K562 (cell line): ENCODE data around the gene GPR37. TPM values are rescaled to one million over a fixed set of nuclear protein-coding genes. Genes with fewer than 3 reads are reported as not detected.

ENCODE experiments used
- ATAC-seq: fragments of 200-7000 bp; cut with Tn5 transposase; 3 replicates; pipeline ENCODE4 v1.9.1; 2020; ENCODE audit warnings: moderate library complexity
- BruUV-seq: library from RNA; stranded (reverse); fragments of 400-500 nt; replicated peaks from 2 replicates; lab custom pipeline; 2021; lab: Mats Ljungman, UMichigan
- CTCF ChIA-PET: fragments of 300-600 bp; formaldehyde crosslinking; extraction: SDS; loops from one replicate; lab custom pipeline; 2021; ENCODE audit warnings: low intra/inter-chr PET ratio; lab: Yijun Ruan, JAX
- POLR2A ChIA-PET: fragments of 300-600, 350-650 bp; sonication (Branson Sonifier 250); formaldehyde crosslinking; extraction: SDS; loops from one replicate; lab custom pipeline; 2021; ENCODE audit warnings: antibody characterized with exemption, inconsistent platforms; lab: Yijun Ruan, JAX
- DNase-seq, 4 experiments: peaks; one replicate each; pipeline versions ENCODE4 v3.0.0 to v3.0.0-alpha.2; 2011 to 2018; ENCODE audit warnings: low spot score in 3 of 4, mixed read lengths in 3 of 4; ENCODE audit errors: extremely low read depth in 1 of 4
- FAIRE-seq: peaks from 2 replicates; lab custom pipeline; 2011; peaks lifted over from hg19 to GRCh38; lab: Jason Lieb, UNC
- H2AFZ ChIP-seq: 2 replicates; pipeline ENCODE4 v1.6.0; 2011; ENCODE audit warnings: low read depth, low read length, control low read depth, inconsistent platforms
- H3K27ac ChIP-seq: fragments of 200-600 bp; 3 replicates; pipeline ENCODE4 v1.8.0; 2011; ENCODE audit warnings: low read depth, mild to moderate bottlenecking, control low read depth, inconsistent platforms, low read length, moderate library complexity, mixed read lengths; ENCODE audit errors: extremely low read depth
- H3K27me3 ChIP-seq, 2 experiments: fragments of 300-600 bp in 1 of 2; 2 replicates in 1 of 2; 3 replicates in 1 of 2; pipeline versions ENCODE4 v1.6.0 to v1.8.0; 2011; ENCODE audit warnings: inconsistent platforms in 2 of 2, low read length in 2 of 2, mild to moderate bottlenecking in 1 of 2, mixed read lengths in 1 of 2, moderate library complexity in 1 of 2; ENCODE audit not compliant: control insufficient read depth in 2 of 2, insufficient read depth in 2 of 2
- H3K36me3 ChIP-seq: fragments of 300-600 bp; 3 replicates; pipeline ENCODE4 v1.8.0; 2011; ENCODE audit warnings: mild to moderate bottlenecking, low read length, inconsistent platforms; ENCODE audit not compliant: control insufficient read depth, insufficient read depth
- H3K4me1 ChIP-seq, 2 experiments: fragments of 200-600 bp in 1 of 2; replicated peaks in 1 of 2; 2 replicates in 1 of 2; 3 replicates in 1 of 2; pipeline versions ENCODE4 v1.5.1 to v1.8.0; 2011; ENCODE audit warnings: inconsistent platforms in 2 of 2, low read length in 2 of 2, mild to moderate bottlenecking in 1 of 2, mixed read lengths in 1 of 2, moderate library complexity in 1 of 2; ENCODE audit not compliant: control insufficient read depth in 2 of 2, insufficient read depth in 2 of 2
- H3K4me2 ChIP-seq: 2 replicates; pipeline ENCODE4 v1.6.1; 2011; ENCODE audit warnings: low read length, control low read depth, inconsistent platforms, mixed read lengths; ENCODE audit not compliant: insufficient read depth
- H3K4me3 ChIP-seq: fragments of 200-600 bp; sonication (generic), shearing (Covaris generic); 2 replicates; pipeline ENCODE4 v1.5.1; 2016; ENCODE audit warnings: control low read depth, inconsistent platforms
- H3K79me2 ChIP-seq: fragments of 200-600 bp; 3 replicates; pipeline ENCODE4 v1.8.0; 2011; ENCODE audit warnings: low read length, inconsistent platforms; ENCODE audit not compliant: control insufficient read depth, insufficient read depth
- H3K9ac ChIP-seq, 2 experiments: 2 replicates each; pipeline versions ENCODE4 v1.6.0 to v1.6.1; 2011; ENCODE audit warnings: low read depth in 2 of 2, low read length in 2 of 2, control low read depth in 1 of 2, inconsistent platforms in 1 of 2, mild to moderate bottlenecking in 1 of 2, mixed read lengths in 1 of 2; ENCODE audit not compliant: insufficient read depth in 1 of 2
- H3K9me1 ChIP-seq: one replicate; pipeline ENCODE4 v1.6.0; 2011; ENCODE audit warnings: inconsistent platforms, mild to moderate bottlenecking, low read length, moderate library complexity; ENCODE audit not compliant: control insufficient read depth, insufficient read depth
- H3K9me3 ChIP-seq: replicated peaks from 2 replicates; pipeline ENCODE4 v1.5.1; 2011; ENCODE audit warnings: low read depth, low read length, inconsistent platforms; ENCODE audit not compliant: control insufficient read depth, insufficient read depth
- H4K20me1 ChIP-seq: replicated peaks from 2 replicates; pipeline ENCODE4 v1.6.1; 2011; ENCODE audit warnings: low read length, inconsistent platforms, mixed read lengths; ENCODE audit not compliant: control insufficient read depth, insufficient read depth
- BRF1 ChIP-seq: IDR thresholded peaks from 3 replicates; pipeline ENCODE4 v1.6.1; 2011; ENCODE audit warnings: borderline replicate concordance, mild to moderate bottlenecking; ENCODE audit not compliant: insufficient read length; ENCODE audit errors: extremely low read depth
- ESRRB ChIP-seq: fragments of 250-450 bp; sonication (Bioruptor Pico); IDR thresholded peaks from 2 replicates; pipeline ENCODE4 v1.5.0; 2020; ENCODE audit warnings: mild to moderate bottlenecking, moderate library complexity, borderline replicate concordance
- RFX7 ChIP-seq: fragments of 250-450 bp; sonication (Bioruptor Pico); IDR thresholded peaks from 2 replicates; pipeline ENCODE4 v1.5.1; 2021; ENCODE audit warnings: mild to moderate bottlenecking
- SMAD3 ChIP-seq: fragments of 450-650 bp; formaldehyde crosslinking; conservative IDR thresholded peaks from 2 replicates; pipeline ENCODE4 v1.4.0; 2020; ENCODE audit warnings: mild to moderate bottlenecking
- SRSF3 ChIP-seq: fragments of 200-400 bp; formaldehyde crosslinking; IDR thresholded peaks from 2 replicates; pipeline ENCODE4 v1.6.1; 2016; ENCODE audit warnings: mild to moderate bottlenecking, low read length, moderate library complexity; ENCODE audit not compliant: insufficient read depth
- ZFPM2 ChIP-seq: fragments of 250-450 bp; sonication (Bioruptor Pico); IDR thresholded peaks from 2 replicates; pipeline ENCODE4 v1.5.1; 2022; ENCODE audit warnings: mild to moderate bottlenecking
- ZNF121 ChIP-seq: sonication (generic); formaldehyde crosslinking; conservative IDR thresholded peaks from 2 replicates; pipeline ENCODE4 v1.8.0; 2022; ENCODE audit warnings: missing genetic modification reagents
- ZNF133 ChIP-seq: fragments of 250-450 bp; sonication (Bioruptor Pico); IDR thresholded peaks from 2 replicates; pipeline ENCODE4 v1.4.0; 2020; ENCODE audit warnings: mild to moderate bottlenecking
- ZNF696 ChIP-seq: fragments of 250-450 bp; sonication (Bioruptor Pico); conservative IDR thresholded peaks from 2 replicates; pipeline ENCODE4 v1.4.0; 2020; ENCODE audit warnings: mild to moderate bottlenecking, moderate library complexity
- WGBS: fragments of 100-300 bp; shearing (Covaris generic); methylation state at CpG from one replicate; pipeline ENCODE4 v1.1.6; 2016; ENCODE audit warnings: low coverage, mixed read lengths; ENCODE audit not compliant: insufficient coverage; ENCODE audit errors: missing lambda C conversion rate; 5-methylcytosine and 5-hydroxymethylcytosine counted together
- in situ Hi-C: fragments of 300-500 bp; cut with MboI; formaldehyde crosslinking; loops from 4 replicates; pipeline ENCODE4 v1.15.0; 2018; ENCODE audit warnings: inconsistent platforms, mixed read lengths
- intact Hi-C: fragments of 100-400 bp; cut with micrococcal nuclease; formaldehyde crosslinking; loops from 2 replicates; pipeline ENCODE4 v1.14.2; 2022
- polyA plus RNA-seq, 8 experiments: library from polyadenylated mRNA; depleted of rRNA in 4 of 8; stranded (reverse) in 5 of 8; unstranded in 3 of 8; fragments of >200 nt; fragmentation: Nextera tagmentation in 2 of 8; fragmentation: Illumina TruSeq in 1 of 8; extraction: Ambion mirVana in 2 of 8; extraction: Trizol in 1 of 8; gene quantifications; 2 replicates each; pipeline versions ENCODE4 v1.2.1 to v1.2.3, GENCODE V29; 2011 to 2014; ENCODE audit warnings: inconsistent platforms in 1 of 8, missing spikeins in 1 of 8
- total RNA-seq, 7 experiments: library from RNA; depleted of rRNA in 6 of 7; stranded (reverse); fragments of >200 nt in 6 of 7; fragmentation: Illumina TruSeq in 2 of 7; extraction: Trizol in 2 of 7; gene quantifications; 2 replicates each; pipeline versions ENCODE4 v1.2.1 to v1.2.3, GENCODE V29; 2011 to 2021; ENCODE audit warnings: low replicate concordance in 1 of 7
- TF ChIP-seq, protein P1 (sequence below): fragments of 450-650 bp; IDR thresholded peaks from 2 replicates; pipeline ENCODE4 v1.6.1; 2016; ENCODE audit warnings: borderline replicate concordance

Gene GPR37
- total and polyA plus RNA-seq, 9 of the 15 experiments (the other 6 are each of a cell fraction or from before 2014, with no cell fraction given), result 0.03 TPM; not detected in 8

DNA sequence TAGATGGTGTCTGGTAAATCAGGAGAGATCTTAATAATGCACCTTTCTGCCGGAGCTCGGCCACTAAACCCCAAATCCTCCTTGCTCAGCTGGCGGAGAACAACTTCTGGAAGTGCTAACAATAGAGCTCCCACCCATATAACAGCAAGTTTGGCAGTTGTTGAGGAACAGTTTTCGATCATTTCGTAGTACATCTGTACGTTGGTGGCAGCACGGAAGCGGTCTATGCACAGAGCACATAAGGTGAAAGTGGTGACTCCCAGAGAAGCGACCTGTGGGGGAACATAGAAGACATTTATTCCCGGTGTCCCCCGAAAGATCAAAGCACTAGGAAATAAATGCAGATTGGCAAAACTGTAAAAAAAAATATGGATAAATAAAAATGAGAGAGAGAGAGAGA lies 18.5 kb downstream of the GPR37 start:
- DNase-seq (no peak), ATAC-seq (peak; percentile 51), FAIRE-seq (no peak)
- WGBS, result 0% methylated on average over 11 of the region's 11 CpGs
- Histone ChIP-seq H3K27ac (no peak overlapping the region), H3K9me3 (no peaks in the 10 kb centered on the region), H3K27me3 (no peaks in the 10 kb centered on the region), H3K9ac (no peak overlapping the region), H4K20me1 (no peaks in the 10 kb centered on the region), H3K4me1 (no peaks in the 10 kb centered on the region), H2AFZ (0 out of 2 replicates have a peak overlapping the region, but pooled peaks have one; percentile 21), H3K36me3 (no peaks in the 10 kb centered on the region), H3K79me2 (no peaks in the 10 kb centered on the region), H3K4me2 (no peak overlapping the region), H3K4me3 (no peak overlapping the region), H3K9me1 (no peaks in the 10 kb centered on the region)
- in situ Hi-C loops, result no loop called here
- intact Hi-C loops, result no loop called here
- no TSS peak for BruUV-seq
- CTCF ChIA-PET, result no interaction called here
- TF ChIP-seq ZNF133 (CRISPR knock-in tag) (no peak), ZNF696 (no peak), BRF1 (no peak), ESRRB (CRISPR knock-in tag) (no peak), ZFPM2 (no peak), SMAD3 (CRISPR knock-in tag) (no peak), ZNF121 (CRISPR knock-in tag) (no peak), SRSF3 (no peak), RFX7 (CRISPR knock-in tag) (no peak)
- TF ChIP-seq, protein P1, sequence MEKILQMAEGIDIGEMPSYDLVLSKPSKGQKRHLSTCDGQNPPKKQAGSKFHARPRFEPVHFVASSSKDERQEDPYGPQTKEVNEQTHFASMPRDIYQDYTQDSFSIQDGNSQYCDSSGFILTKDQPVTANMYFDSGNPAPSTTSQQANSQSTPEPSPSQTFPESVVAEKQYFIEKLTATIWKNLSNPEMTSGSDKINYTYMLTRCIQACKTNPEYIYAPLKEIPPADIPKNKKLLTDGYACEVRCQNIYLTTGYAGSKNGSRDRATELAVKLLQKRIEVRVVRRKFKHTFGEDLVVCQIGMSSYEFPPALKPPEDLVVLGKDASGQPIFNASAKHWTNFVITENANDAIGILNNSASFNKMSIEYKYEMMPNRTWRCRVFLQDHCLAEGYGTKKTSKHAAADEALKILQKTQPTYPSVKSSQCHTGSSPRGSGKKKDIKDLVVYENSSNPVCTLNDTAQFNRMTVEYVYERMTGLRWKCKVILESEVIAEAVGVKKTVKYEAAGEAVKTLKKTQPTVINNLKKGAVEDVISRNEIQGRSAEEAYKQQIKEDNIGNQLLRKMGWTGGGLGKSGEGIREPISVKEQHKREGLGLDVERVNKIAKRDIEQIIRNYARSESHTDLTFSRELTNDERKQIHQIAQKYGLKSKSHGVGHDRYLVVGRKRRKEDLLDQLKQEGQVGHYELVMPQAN, result no peak
- POLR2A ChIA-PET, result no interaction called here
